NCI-H187 (cell line): ENCODE measurements around the gene TAS2R39.

ENCODE experiments used
- DNase-seq, 2 experiments: peaks; one replicate each; lab custom pipeline; 2025; lab: John Stamatoyannopoulos, UW

Gene TAS2R39

GRCh38 chr7:143216151-143216550 lies 32.9 kb downstream of the TAS2R39 start:
- no peak for DNase-seq

DNA sequence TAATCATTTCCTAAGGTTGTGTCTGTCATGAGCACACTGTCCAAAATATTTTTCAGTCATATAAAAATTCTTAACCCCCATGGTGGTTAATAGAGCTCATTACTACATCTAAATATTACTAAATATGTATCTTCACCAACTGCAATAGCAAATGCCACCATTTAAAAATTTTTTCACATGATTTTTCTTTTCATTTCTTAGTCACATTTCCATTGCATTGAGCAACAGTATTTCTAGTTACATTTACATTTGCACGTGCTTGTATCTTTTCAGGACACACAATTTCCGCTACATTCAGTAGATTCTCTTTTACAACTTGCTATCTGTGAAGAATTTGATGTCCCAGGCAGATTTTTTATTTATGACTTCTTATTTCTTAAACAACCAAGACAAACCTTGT lies 33.5 kb downstream of the TAS2R39 start:
- no peak for DNase-seq

GRCh38 chr7:143217806-143218205 lies 34.6 kb downstream of the TAS2R39 start:
- no peak for DNase-seq

DNA sequence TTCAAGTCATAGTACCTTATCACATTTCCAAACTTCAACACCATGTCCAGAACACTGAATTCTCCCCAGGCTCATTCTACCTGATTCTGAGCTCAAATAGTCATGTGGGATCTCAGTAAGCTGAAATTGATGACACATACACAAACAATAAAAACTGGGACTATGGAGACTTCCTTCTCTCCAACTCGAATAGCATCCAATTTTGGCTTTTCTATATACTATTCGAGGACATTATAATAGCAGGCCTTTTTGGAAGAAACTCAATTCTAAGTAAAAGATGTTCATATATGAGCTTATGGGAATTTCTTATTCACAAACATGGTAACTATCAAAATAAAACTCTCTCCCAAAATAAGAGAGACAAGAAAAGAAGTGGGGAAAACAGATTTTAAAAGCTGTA lies 38.1 kb downstream of the TAS2R39 start:
- DNase-seq: no peak

GRCh38 chr7:143221737-143222136 lies 38.5 kb downstream of the TAS2R39 start, which contains the start of gene TAS2R40:
Gene TAS2R40 (plus strand): TSS chr7:143222037. CDS start chr7:143222079, 42 bp downstream.
- no peak for DNase-seq

- DNase-seq: no peak
Measured at GRCh38 chr7:143222782-143223181, 39.6 kb downstream of the TAS2R39 start.

DNA sequence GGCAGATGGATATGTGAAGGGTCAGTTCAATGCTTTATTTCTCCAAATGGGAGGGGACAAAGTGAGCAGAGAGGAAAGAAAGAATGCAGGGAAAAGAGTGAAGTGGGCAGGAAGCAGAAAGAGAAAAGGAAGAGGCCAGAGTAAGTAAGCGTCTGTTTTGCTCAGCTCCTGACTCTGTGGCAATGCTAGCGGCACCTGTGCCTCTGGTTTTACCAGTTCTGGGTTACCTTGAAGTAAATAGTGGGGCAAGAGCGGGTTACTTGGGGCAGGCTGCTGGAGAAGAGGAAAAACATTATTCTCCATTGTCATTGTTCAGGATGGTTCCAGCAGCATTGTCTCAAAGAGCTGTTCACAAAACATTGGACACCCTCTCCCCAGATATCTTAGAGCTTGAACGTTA lies 40.6 kb downstream of the TAS2R39 start:
- no peak for DNase-seq

DNA sequence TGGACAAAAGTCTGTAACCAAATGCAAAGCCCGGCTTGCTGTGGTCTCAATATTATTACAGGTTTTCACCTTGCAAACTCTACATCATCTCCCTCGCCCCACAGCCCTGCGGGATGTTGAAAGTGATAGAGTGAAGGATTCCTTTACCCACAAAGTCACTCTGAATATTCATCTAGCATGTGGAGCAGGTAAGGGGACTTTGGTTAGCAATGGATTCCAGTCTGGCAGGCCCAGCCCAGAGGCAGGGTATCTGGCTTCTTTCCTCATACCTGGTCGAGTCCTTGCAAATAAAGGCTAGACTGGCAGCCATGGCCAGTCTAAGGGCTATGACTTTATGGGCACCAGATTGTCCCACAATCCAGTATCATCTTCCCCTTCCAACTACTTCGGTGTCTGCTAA lies 41.8 kb downstream of the TAS2R39 start:
- DNase-seq: no peak

- DNase-seq: no peak
Measured at GRCh38 chr7:143227806-143228205, 44.6 kb downstream of the TAS2R39 start.

GRCh38 chr7:143229054-143229790 lies 46.0 kb downstream of the TAS2R39 start:
- no peak for DNase-seq

GRCh38 chr7:143230602-143231457 lies 47.6 kb downstream of the TAS2R39 start:
- DNase-seq: no peak
